GM23338 (cell line): Measurements from ENCODE around the gene ID3.

Experiments
- CREB1 ChIP-seq: fragments of 250-450 bp; sonication (Bioruptor Pico); IDR thresholded peaks from 2 replicates; pipeline ENCODE4 v1.5.0; 2020; ENCODE audit warnings: low read depth, mild to moderate bottlenecking, moderate library complexity
- CTCF ChIP-seq, 2 experiments: fragments of 200-600 bp in 1 of 2; sonication (generic) in 1 of 2; conservative IDR thresholded peaks; 2 replicates each; pipeline versions ENCODE4 v1.5.1 to v1.6.1; 2016 to 2017; ENCODE audit warnings: antibody characterized with exemption in 2 of 2, low read depth in 2 of 2, mild to moderate bottlenecking in 2 of 2, moderate library complexity in 1 of 2
- EZH2 ChIP-seq: fragments of 200-600 bp; sonication (generic); IDR thresholded peaks from one replicate; pipeline ENCODE4 v1.8.0; 2017; ENCODE audit warnings: antibody characterized with exemption, mild to moderate bottlenecking, low read depth; ENCODE audit not compliant: unreplicated experiment
- EZH2phosphoT487 ChIP-seq: fragments of 200-600 bp; sonication (generic); IDR thresholded peaks from one replicate; pipeline ENCODE4 v1.8.1; 2018; ENCODE audit warnings: antibody characterized with exemption; ENCODE audit not compliant: unreplicated experiment
- JUNB ChIP-seq: IDR thresholded peaks from one replicate; pipeline ENCODE4 v1.6.1; 2016; ENCODE audit warnings: antibody characterized with exemption; ENCODE audit not compliant: unreplicated experiment
- POLR2AphosphoS5 ChIP-seq: IDR thresholded peaks from 2 replicates; pipeline ENCODE4 v1.6.1; 2016; ENCODE audit warnings: antibody characterized with exemption, low read depth
- REST ChIP-seq: IDR thresholded peaks from one replicate; pipeline ENCODE4 v1.6.1; 2018; ENCODE audit warnings: antibody characterized with exemption; ENCODE audit not compliant: unreplicated experiment
- ZNF114 ChIP-seq: fragments of 250-450 bp; sonication (Bioruptor Pico); IDR thresholded peaks from 2 replicates; pipeline ENCODE4 v1.5.0; 2020; ENCODE audit warnings: mild to moderate bottlenecking, moderate library complexity
- ZNF331 ChIP-seq: fragments of 250-450 bp; sonication (Bioruptor Pico); IDR thresholded peaks from 2 replicates; pipeline ENCODE4 v1.5.0; 2020; ENCODE audit warnings: low read depth, mild to moderate bottlenecking, moderate library complexity
- ZNF462 ChIP-seq: fragments of 250-450 bp; sonication (Bioruptor Pico); IDR thresholded peaks from 2 replicates; pipeline ENCODE4 v1.5.0; 2020; ENCODE audit warnings: mild to moderate bottlenecking, moderate library complexity

DNA sequence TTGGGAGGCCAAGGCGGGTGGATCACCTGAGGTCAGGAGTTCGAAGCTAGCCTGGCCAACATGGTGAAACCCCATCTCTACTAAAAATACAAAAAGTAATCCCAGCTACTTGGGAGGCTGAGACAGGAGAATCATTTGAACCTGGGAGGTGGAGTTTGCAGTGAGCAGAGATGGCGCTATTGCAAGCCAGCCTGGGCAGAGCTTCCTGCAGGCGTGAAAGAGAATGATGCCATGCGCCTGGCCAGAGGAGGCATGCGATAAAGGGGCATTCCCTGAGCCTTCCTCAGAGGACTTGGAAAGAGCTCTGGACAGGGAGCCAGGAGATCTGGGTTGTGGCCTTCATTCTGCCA lies 31.4 kb downstream of the ID3 start:
- TF ChIP-seq CTCF (conservative IDR thresholded peaks at IDR 0.05; ENCODE audit: low read depth in 2 of 2) = peak; percentile 26 to 42
- no peak for TF ChIP-seq POLR2AphosphoS5
- no peak for TF ChIP-seq JUNB
- TF ChIP-seq CREB1 (CRISPR knock-in tag) = no peak
- TF ChIP-seq EZH2phosphoT487 = no peak
- no peak for TF ChIP-seq EZH2
- no peak for TF ChIP-seq ZNF331 (CRISPR knock-in tag)
- no peak for TF ChIP-seq ZNF114 (CRISPR knock-in tag)
- no peak for TF ChIP-seq REST
- TF ChIP-seq ZNF462 (CRISPR knock-in tag) = no peak
